ENCODE results near the gene ADD3. TPM values are rescaled to one million over a fixed set of nuclear protein-coding genes. Genes with fewer than 3 reads are reported as not detected.

Gene ADD3
- total RNA-seq, 1 experiment from 2014 or later: 59.9 TPM

- Histone ChIP-seq H4K20me1 (ENCODE audit: control insufficient read depth, insufficient read depth, insufficient read length) (no peaks in the 10 kb centered on the region), H4K5ac (ENCODE audit: insufficient read length, low read depth, low read length) (no peak overlapping the region), H4K8ac (replicated peaks; ENCODE audit: insufficient read length, low read depth, low read length) (no peak overlapping the region), H3K4me1 (ENCODE audit: insufficient read depth, low read length) (no peaks in the 10 kb centered on the region), H3K79me1 (ENCODE audit: insufficient read depth, low read depth, low read length, poor library complexity, severe bottlenecking) (no peaks in the 10 kb centered on the region), H2AK5ac (ENCODE audit: insufficient read length, low read length) (no peak overlapping the region), H2BK120ac (ENCODE audit: low read depth, low read length, poor library complexity, severe bottlenecking) (no peak overlapping the region), H2BK12ac (ENCODE audit: insufficient read length, low read depth, low read length) (no peak overlapping the region), H3K23me2 (ENCODE audit: insufficient read length, low read depth, low read length, poor library complexity, severe bottlenecking) (no peaks in the 10 kb centered on the region), H3K4ac (ENCODE audit: low read depth, low read length) (no peak overlapping the region), H3K27me3 (ENCODE audit: insufficient read depth, low read length) (no peaks in the 10 kb centered on the region), H4K91ac (ENCODE audit: insufficient read length, low read depth, low read length) (no peak overlapping the region), H3K4me2 (ENCODE audit: insufficient read depth, insufficient read length, low read length) (no peak overlapping the region), H3T11ph (ENCODE audit: low read length) (no peak overlapping the region), H2BK5ac (ENCODE audit: insufficient read length, low read length) (no peak overlapping the region), H2BK20ac (ENCODE audit: low read depth, low read length, poor library complexity, severe bottlenecking) (no peak overlapping the region), H3K14ac (ENCODE audit: insufficient read depth, low read length) (no peak overlapping the region), H3K23ac (ENCODE audit: insufficient read length, low read depth, low read length) (no peak overlapping the region), H3K18ac (ENCODE audit: insufficient read length, low read depth, low read length) (no peak overlapping the region), H2BK15ac (ENCODE audit: low read depth, low read length) (no peak overlapping the region), H3K79me2 (ENCODE audit: insufficient read depth, low read length) (no peaks in the 10 kb centered on the region), H3K9me3 (ENCODE audit: control insufficient read depth, low read depth, low read length) (no peaks in the 10 kb centered on the region), H3K56ac (ENCODE audit: insufficient read length, low read depth, low read length) (no peak overlapping the region), H3K9ac (ENCODE audit: extremely low read depth, insufficient read length, low read length) (no peak overlapping the region), H3K27ac (ENCODE audit: insufficient read length, low read depth, low read length) (no peak overlapping the region), H2AFZ (ENCODE audit: low read length) (no peak overlapping the region)
- H3K27ac Mint-ChIP-seq: no peak overlapping the region
- TF ChIP-seq CTCF (conservative IDR thresholded peaks at IDR 0.05): no peak
- peaks cover 80% of the 10 kb centered on the region for H3K27me3 Mint-ChIP-seq (ENCODE audit: low read depth)
- no peak for DNase-seq
- H3K4me3 Mint-ChIP-seq: no peak overlapping the region
- H3K36me3 Mint-ChIP-seq (ENCODE audit: insufficient read depth in 1 of 3, low read depth in 3 of 3): no peaks in the 10 kb centered on the region
- WGBS (ENCODE audit: extremely low coverage, insufficient read length, low lambda C conversion rate): no CpG with 5 or more reads among the region's 5 CpGs
- 0 out of 4 replicates have a peak, but pooled peaks cover 0 to 2% of the 10 kb centered on the region in 2 experiments for H3K4me1 Mint-ChIP-seq
- no peaks in the 10 kb centered on the region for H3K9me3 Mint-ChIP-seq
These were observed 174.1 kb downstream of the ADD3 start for GRCh38 chr10:110181911-110182310.

All from H9 (cell line).